ENCODE measurements around the gene PLXNA4. TPM values are rescaled to one million over a fixed set of nuclear protein-coding genes. Genes with fewer than 3 reads are reported as not detected.

The PLXNA4 gene
- polyA plus RNA-seq, 2 of the 4 experiments (the other 2 are of a cell fraction), result 0.12 to 0.34 TPM

- FAIRE-seq (no peak), DNase-seq (ENCODE audit: low read depth in 1 of 2, low spot score in 1 of 2) (no peak), ATAC-seq (0 out of 6 replicates have a peak, but pooled peaks of 1 of the 2 experiments have one; percentile 28)
- no peak overlapping the region for H3K4me2 ChIP-seq
- H3K27ac ChIP-seq, result no peak overlapping the region
- no peak for TF ChIP-seq TFCP2L1 (CRISPR knock-in tag; IDR thresholded peaks at IDR 0.05)
- no peak for TF ChIP-seq ESRRA (IDR thresholded peaks at IDR 0.05; ENCODE audit: borderline replicate concordance, low read length)
- no peak for TF ChIP-seq ZFP36 (IDR thresholded peaks at IDR 0.05; ENCODE audit: borderline replicate concordance, partially characterized antibody)
- TF ChIP-seq ZNF302 (CRISPR knock-in tag; IDR thresholded peaks at IDR 0.05), result no peak
- no peak for TF ChIP-seq REST (IDR thresholded peaks at IDR 0.05)
- no peak for TF ChIP-seq RCOR1 (IDR thresholded peaks at IDR 0.05; ENCODE audit: low read depth, low read length)
- TF ChIP-seq PHF8 (IDR thresholded peaks at IDR 0.05; ENCODE audit: borderline replicate concordance, low read depth), result no peak
- TF ChIP-seq GATA3 (IDR thresholded peaks at IDR 0.05; ENCODE audit: borderline replicate concordance), result no peak
- no peak for TF ChIP-seq HES2 (IDR thresholded peaks at IDR 0.05)
- TF ChIP-seq NFE2L2 (conservative IDR thresholded peaks at IDR 0.05; ENCODE audit: low read length), result no peak
- no peak for TF ChIP-seq MAFK (IDR thresholded peaks at IDR 0.05; ENCODE audit: partially characterized antibody)
- no peak for TF ChIP-seq EHMT2 (IDR thresholded peaks at IDR 0.05; ENCODE audit: low read depth)
- TF ChIP-seq ATOH8 (CRISPR knock-in tag; IDR thresholded peaks at IDR 0.05; ENCODE audit: low read depth), result no peak
- TF ChIP-seq MAZ (IDR thresholded peaks at IDR 0.05; ENCODE audit: borderline replicate concordance, low read depth, low read length), result no peak
- peaks cover 2% of the 10 kb centered on the region; the same call in 1 of the 3 replicates for H3K4me1 ChIP-seq
- ChIA-PET CTCF (no interaction called here), POLR2A (no interaction called here)
- 82% methylated on average over 7 of the region's 7 CpGs for WGBS (ENCODE audit: missing lambda C conversion rate)
- no peaks in the 10 kb centered on the region for H3K9me3 ChIP-seq
- H3K4me3 ChIP-seq, result no peak overlapping the region
Observed at GRCh38 chr7:132077971-132078685, 498.1 kb downstream of the PLXNA4 start.

GRCh38 chr7:132076301-132077035 is 499.8 kb downstream of the PLXNA4 start:
- POLR2A ChIA-PET, result no interaction called here
- WGBS (ENCODE audit: missing lambda C conversion rate), result 84% methylated on average over 13 of the region's 13 CpGs
- CTCF ChIA-PET, result interaction anchor here (1.0 kb wide), 1 partner anchor 34 kb away, joined by 3 read pairs; no protein-coding TSS in a partner anchor

More at GRCh38 chr7:132076301-132077035, 499.8 kb downstream of the PLXNA4 start:
- Histone ChIP-seq H3K9me3 (no peaks in the 10 kb centered on the region), H3K4me3 (no peak overlapping the region), H3K4me2 (no peak overlapping the region), H3K4me1 (peaks cover 7% of the 10 kb centered on the region; the same call in 1 of the 3 replicates), H3K27ac (no peak overlapping the region)
- DNase-seq (ENCODE audit: low read depth in 1 of 2, low spot score in 1 of 2) (no peak), ATAC-seq (no peak), FAIRE-seq (no peak)
- TF ChIP-seq BCL3 (IDR thresholded peaks at IDR 0.05) (no peak), FOXS1 (CRISPR knock-in tag; IDR thresholded peaks at IDR 0.05) (no peak), POLR2AphosphoS2 (conservative IDR thresholded peaks at IDR 0.05; ENCODE audit: low read length) (no peak), PHF8 (IDR thresholded peaks at IDR 0.05; ENCODE audit: borderline replicate concordance, low read depth) (no peak), CHD4 (IDR thresholded peaks at IDR 0.05; ENCODE audit: borderline replicate concordance) (no peak), HES2 (IDR thresholded peaks at IDR 0.05) (no peak), MYC (IDR thresholded peaks at IDR 0.05; ENCODE audit: borderline replicate concordance, low read length) (no peak), RFX5 (IDR thresholded peaks at IDR 0.05) (no peak), MAFK (IDR thresholded peaks at IDR 0.05; ENCODE audit: partially characterized antibody) (no peak), KDM5A (IDR thresholded peaks at IDR 0.05) (no peak), HOXB5 (CRISPR knock-in tag; IDR thresholded peaks at IDR 0.05) (no peak), USF2 (IDR thresholded peaks at IDR 0.05) (no peak), RAD21 (conservative IDR thresholded peaks at IDR 0.05 in 1 of 2, IDR thresholded peaks at IDR 0.05 in 1 of 2) (no peak), FOSB (CRISPR knock-in tag; IDR thresholded peaks at IDR 0.05) (no peak), EHF (CRISPR knock-in tag; IDR thresholded peaks at IDR 0.05) (no peak)

All from A549 (cell line).